ENCODE data around the gene ASIC3.
"Not testable (repeated sequence)": the region's sequence is repeated elsewhere in the genome, so short reads cannot be mapped to it uniquely, and the experiment has no call there.

ASIC3 gene

DNA sequence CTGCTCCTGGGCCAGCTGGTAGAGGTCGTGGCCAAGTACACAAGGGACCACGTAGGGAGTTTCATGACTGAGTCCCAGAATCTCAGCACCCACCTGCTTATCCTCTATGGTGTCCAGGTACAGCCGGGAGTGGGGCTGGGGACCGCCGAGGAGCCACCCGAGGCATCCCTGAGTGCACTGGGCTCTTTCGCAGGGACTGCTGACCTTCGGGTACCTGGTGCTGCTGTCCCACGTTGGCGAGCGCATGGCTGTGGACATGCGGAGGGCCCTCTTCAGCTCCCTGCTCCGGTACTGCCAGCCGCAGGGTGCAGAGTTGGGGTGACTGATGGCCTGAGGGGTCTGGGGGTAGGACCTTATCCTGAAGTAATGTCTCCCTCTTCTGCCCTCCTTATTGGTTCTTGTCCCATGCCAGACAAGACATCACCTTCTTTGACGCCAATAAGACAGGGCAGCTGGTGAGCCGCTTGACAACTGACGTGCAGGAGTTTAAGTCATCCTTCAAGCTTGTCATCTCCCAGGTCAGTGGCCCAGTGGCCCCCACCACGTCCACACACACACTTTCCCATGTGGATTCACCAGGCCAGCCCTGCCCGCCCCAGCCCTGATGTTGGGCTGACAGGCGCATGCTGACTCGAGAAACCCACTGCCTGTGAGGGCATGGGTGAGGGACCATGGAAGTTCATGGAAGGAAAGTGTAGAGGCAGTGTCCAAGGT lies 13.9 kb upstream of the ASIC3 start:
- no peak for DNase-seq

DNA sequence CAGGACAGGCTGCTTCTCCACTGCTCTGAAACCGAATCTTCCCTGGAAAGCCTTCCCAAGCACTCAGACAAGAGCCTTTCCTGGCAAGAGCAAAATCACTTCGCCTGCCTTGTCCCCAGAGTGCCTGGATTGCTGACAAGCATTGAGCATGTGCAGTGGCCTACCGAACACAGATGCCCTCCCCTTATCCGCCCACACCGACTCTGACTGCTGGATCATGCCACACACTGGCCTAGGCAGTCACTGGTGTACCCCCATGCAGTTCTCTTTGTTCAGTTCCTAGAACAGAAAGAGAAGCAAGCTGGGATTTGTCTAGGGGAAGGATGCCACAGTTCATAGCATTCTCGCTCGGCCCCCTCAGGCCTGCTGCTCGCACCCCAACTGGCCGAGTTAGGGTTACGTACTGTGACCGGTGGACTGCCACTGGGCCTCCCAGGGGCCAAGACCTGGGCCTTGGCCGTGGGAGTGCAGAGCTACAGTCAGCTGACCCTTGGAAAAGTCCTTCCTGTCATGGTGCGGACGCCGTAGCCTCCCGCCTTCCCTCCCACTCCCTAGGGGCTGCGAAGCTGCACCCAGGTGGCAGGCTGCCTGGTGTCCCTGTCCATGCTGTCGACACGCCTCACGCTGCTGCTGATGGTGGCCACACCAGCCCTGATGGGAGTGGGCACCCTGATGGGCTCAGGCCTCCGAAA lies 13.2 kb upstream of the ASIC3 start:
- DNase-seq = no peak

DNA sequence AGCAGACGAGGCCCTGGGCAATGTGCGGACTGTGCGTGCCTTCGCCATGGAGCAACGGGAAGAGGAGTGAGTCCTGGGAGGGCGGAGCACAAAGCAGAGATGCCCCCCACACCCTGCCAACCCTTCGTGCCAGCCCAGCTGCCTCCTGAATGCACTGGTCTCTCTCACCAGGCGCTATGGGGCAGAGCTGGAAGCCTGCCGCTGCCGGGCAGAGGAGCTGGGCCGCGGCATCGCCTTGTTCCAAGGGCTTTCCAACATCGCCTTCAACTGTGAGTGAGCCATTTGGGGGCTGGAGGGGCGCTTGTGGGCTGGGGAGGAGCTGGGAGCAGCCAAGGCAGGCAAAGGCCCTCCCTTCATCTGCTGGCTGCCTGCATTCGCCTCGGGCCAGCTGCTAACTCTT lies 12.4 kb upstream of the ASIC3 start:
- no peak for DNase-seq

DNA sequence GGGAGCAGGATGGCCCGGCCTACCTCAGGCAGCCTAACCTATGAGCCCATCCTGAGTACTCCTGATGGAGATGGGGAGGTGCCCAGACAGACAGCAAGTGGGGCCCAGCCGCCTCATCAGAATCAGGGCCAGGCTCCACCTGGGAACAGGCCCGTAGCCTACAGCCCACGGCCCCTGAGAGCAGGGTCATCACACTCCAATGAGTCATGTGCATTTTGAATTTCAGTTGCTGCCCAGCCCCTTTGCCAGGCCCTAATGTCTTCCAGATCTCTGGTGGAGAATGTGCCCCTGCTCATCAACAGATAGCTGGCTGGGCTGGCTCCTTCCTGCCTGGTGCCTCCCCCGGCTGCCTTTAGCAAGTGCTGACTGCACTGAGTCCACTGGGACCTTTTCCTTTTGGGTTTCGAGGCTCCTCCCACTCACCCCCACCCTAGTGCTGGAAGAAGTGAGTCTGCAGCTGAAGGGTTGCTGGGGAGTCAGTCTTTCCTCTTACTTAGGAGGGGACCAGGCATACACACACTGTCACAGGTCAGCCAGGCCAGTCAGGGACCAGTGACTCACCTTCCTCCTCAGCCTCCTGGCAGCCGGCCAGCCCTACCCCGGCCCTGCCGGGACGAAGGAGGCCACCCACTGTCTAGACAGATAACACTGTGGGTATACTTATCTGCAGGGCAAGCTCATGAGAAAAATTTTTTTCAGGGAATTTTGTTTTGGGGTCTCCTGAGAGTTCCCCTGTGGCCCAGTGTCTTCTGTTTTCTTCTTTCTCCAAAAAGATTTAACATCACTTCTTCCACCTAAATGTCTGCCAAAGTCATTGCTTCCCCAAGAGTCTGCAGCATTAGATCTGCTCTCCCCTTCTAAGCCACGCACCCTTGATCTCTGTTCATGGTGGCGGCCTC lies 9.1 kb upstream of the ASIC3 start:
- DNase-seq = peak; percentile 90

DNA sequence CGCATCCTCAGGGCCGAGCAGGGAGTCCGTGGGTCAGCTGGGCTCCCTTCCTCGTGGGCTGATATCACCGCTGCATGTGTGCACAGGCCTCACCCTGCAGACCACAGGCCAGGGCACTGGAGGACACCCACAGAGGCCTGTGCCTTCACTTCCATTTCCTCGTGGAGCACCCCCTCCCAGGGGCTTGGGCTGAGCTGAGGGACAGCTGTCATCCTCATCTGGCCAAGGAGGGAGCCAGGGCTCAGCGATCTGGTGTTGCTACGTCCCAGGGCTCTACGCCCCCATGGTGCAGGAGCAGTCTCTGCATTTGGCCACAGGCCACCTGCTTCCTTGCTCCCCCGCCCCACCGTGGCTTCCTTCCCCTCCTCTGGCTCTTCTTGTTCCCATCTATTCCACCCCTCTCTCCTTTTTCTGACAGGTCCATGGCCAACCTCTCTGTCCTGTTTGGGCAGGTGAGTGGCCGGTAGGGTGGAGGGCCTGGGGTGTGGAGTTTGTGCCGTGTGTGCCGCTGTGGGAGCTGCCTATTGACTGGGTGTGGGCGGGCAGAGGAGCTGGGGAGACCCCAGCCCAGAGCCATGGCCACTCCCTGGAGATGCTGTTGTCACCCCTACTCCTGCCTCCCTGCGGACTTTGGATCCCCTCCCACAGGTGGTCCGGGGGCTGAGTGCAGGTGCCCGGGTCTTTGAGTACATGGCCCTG lies 8.3 kb upstream of the ASIC3 start:
- DNase-seq = no peak

DNA sequence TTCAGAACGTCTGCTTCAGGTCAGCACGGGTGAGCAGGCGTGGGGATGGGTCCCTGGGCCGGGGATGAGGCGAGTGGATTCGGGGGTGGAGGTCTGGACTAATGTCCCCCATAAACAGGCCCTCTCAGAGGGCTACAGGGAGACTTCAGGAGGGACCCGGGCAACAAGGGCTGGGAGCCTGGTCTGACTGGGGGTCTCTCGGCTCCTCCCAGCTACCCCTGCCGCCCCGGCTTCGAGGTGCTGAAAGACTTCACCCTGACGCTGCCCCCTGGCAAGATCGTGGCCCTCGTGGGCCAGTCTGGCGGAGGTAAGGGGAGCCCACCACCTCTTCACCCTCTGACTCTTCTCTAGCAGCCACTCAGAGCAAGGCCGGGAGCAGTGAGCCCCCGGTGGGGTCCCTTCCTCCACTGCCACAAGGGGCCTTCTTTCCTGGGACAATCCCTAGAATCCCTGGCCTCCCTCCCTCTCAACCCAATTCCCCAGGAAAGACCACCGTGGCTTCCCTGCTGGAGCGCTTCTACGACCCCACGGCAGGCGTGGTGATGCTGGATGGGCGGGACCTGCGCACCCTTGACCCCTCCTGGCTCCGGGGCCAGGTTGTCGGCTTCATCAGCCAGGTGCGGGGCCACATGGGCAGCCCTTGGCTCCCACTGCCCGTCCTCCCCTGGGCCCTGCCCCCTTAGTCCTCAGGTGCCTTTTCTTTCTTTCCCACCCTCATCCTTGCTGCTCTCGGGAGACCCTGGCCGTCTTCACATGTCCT lies 7.5 kb upstream of the ASIC3 start:
- DNase-seq = no peak

DNA sequence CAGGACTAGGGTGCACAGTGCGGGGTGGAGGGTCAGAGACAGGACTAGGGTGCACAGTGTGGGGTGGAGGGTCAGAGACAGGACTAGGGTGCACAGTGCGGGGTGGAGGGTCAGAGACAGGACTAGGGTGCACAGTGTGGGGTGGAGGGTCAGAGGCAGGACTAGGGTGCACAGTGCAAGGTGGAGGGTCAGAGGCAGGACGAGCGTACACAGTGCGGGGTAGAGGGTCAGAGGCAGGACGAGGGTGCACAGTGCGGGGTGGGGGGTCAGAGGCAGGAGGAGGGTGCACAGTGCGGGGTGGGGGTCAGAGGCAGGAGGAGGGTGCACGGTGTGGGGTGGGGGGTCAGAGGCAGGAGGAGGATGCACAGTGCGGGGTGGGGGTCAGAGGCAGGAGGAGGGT lies 4.9 kb upstream of the ASIC3 start:
- not testable (repeated sequence) for DNase-seq

DNA sequence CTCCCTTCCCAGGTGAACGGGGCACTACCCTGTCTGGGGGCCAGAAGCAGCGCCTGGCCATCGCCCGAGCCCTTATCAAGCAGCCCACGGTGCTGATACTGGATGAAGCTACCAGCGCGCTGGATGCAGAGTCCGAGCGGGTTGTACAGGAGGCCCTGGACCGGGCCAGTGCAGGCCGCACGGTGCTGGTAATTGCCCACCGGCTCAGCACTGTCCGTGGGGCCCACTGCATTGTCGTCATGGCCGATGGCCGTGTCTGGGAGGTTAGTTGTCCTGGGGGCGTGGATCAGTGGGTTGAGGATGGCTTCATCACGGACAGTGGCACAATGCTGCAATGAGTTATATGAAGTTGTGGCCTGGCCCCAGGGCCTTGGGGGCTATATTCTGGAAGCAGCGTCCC lies 4.4 kb upstream of the ASIC3 start:
- no peak for DNase-seq

DNA sequence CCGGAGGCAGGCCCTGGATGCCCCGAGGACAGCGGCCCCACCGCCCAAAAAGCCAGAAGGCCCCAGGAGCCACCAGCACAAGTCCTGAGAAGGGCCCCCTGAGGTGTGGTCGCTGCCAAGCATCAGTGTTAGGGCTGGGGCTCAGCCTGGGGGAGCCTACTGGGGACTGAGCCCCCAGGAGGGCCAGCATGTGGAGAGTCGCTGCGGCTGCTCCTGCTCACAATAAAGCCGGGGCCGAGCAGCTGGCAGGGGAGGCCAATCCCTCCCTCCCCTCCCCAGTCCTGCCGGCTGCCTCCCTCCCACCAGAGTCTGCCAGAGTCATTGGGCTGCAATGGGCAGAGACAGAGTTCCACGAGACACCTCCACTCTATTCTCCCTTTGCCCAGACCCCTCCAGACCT lies 3.1 kb upstream of the ASIC3 start:
- no peak for DNase-seq

DNA sequence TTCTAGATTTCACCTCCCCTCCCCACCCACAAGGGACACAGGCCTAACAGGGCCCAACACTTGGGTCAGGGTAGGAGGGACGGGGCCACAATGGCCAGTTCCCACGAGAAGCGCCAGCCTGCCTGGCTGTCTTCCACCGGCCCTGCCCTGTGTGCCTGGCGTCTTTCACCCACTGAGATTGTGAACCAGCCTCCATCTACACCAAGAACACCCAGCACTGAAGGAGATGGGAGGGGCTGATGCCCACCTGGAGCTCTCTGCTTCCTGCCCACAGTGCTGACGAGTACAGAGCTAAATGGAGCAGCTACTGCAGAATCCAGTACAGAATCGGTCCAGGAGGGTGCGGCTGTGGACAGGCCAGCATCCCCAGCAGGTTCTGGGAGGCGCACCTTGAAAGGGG lies 2.4 kb upstream of the ASIC3 start:
- no peak for DNase-seq

DNA sequence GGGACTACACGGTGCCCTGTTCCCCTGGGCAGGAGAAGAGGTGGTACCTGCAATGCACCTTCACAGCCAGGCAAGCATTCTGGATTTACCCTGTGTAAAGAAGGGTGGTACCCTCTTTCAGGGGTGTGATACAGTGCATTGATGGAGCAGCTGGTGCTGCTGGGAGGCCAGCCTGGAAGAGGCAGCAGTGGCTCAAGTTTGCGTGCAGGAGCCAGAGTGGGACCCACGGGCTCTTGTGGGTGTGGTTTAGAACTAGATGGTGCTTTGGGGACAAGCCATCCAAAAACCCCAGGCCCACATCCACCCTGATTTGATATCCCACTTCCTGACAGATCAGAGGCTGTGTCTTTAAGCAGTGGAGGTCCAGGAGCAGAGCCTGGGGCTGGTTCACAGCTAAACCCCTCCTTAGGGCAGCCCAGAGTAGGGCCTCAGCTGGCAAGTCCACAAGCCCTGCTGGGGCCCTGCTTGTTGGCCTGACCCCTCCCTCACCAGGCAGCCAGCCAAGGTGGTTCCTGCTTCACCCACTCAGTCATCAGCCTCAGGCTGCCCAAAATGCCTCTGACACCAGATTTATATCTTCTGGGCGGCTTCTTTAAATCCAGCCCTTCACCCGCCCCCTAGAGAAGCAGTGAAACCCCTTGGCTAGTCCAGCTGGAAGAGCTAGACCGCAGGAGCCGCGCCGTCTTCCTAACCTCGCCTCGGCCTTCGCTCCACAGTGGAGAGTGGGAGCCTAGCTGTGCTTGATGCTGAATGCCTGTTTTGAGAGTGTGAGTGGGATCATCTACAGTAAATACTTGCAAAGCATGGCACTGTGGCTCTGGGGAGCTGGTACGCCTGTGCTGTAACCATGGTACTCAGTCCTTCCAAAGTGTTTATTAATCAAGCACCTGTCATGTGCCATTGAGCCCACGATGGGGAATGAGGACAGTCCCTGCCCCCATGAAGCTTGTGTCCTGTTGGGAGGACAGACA lies 1.4 kb upstream of the ASIC3 start:
- DNase-seq = no peak

DNA sequence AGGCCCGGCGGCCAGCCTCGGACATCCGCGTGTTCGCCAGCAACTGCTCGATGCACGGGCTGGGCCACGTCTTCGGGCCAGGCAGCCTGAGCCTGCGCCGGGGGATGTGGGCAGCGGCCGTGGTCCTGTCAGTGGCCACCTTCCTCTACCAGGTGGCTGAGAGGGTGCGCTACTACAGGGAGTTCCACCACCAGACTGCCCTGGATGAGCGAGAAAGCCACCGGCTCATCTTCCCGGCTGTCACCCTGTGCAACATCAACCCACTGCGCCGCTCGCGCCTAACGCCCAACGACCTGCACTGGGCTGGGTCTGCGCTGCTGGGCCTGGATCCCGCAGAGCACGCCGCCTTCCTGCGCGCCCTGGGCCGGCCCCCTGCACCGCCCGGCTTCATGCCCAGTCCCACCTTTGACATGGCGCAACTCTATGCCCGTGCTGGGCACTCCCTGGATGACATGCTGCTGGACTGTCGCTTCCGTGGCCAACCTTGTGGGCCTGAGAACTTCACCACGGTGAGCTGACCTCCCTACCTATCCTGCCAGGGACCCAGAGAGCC lies 656 bp downstream of the ASIC3 start:
- DNase-seq = no peak

DNA sequence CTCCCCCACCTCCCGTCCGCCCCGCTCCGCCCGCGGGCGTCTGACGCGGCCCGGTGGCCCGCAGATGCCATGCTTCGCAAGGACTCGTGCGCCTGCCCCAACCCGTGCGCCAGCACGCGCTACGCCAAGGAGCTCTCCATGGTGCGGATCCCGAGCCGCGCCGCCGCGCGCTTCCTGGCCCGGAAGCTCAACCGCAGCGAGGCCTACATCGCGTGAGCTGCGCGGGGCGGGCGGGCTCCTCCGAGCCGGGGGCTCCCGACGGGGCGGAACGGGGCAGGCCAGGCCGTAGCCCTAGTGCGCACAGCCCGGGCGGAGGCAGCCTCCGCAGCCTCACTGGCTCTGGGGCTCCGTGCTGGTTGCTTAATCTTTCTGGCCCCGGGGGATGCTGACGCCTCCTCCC lies 2.8 kb downstream of the ASIC3 start:
- DNase-seq = peak; percentile 22

DNA sequence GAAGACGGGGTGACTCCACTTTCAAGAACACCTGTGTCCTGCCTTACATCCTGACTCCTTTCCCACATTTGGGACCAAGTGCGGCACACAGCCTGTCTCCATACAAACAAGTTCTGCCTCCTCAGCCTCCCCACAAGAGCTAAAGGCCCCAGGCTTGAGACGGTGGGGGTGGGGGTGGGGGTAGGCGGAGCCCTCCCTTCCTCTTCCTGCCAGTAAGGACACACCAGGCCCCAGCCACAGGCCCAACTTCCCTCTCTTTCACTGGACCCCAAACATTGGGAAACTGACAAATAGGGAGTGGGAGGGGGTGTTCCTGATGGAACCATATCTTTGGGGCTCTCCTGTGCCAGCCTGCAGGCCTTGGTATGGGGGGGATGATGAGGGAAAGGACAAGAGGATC lies 4.8 kb downstream of the ASIC3 start:
- DNase-seq = no peak

DNA sequence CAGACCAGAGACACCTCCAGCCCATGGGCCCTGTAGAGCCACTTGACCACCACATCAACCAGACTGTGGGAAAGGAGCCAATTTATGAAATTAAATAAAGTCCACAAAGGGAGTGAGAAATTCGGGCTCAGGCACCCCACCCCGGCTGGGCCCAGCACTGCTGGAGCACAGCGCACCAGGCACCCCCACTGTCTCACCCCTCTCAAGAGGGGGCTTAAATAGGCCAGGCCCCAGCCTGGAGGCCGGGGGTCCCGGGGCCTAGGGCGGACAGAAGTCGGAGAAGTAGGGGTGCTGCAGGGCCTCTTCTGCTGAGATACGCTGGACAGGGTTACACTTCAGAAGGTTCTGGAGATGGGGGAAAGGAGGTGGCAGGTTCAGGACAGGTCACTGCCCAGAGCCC lies 5.4 kb downstream of the ASIC3 start:
- no peak for DNase-seq

DNA sequence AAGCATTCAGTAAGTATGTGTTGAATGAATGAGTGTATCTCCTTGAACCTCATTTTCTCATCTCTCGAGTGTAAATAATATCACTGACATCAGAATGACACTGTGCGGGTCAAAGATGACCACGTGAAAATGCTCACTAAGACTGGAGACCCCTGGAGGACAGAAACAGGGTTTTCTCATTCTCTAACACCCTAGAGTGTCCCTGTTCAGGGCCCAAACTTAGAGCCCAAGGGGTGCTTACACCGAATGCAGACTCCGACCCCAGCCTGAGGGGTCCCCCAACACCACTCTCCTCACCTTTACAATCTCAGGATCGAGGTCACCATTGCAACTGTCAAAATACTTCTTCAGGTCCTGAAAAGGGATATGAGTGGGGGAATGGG lies 7.9 kb downstream of the ASIC3 start:
- no peak for DNase-seq

DNA sequence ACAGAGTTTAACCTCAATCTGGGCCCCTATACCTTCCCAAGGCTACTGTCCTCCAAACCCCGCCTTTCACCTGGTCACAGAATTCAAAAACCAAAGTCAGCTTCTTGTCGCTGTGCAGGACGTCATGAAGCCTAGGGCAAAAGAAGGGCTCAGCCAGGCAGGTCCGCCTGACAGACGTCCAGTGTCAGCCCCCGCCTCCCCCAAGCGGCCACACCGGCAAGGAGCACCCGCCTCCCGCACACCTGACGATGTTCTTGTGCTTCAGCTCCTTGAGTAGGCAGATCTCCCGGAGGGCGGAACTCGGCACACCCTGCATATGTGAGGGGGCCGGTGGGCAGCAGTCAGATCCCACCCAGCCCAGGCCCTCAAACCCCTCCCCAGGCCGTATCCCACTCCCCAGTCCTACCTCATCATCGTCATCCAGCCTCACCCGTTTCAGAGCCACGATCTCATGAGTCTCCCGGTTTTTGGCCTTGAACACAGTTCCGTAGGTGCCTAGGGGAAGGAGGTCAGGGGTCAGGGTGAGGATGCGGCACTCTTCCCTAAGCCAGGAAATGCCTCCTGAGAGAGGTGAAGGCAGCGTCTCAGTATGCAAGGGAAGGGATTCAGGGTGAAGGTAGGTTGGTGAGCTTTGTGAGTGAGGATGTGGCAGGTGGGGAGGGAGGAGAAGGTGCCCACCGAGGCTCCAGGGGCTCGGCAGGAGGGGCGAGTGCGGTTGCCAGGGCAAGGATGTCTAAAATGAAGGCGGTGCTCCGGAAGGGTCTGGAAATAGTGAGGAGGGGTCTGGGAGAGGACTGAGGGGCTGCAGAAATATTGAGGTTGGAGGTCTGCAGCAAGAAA lies 8.6 kb downstream of the ASIC3 start:
- DNase-seq = no peak

DNA sequence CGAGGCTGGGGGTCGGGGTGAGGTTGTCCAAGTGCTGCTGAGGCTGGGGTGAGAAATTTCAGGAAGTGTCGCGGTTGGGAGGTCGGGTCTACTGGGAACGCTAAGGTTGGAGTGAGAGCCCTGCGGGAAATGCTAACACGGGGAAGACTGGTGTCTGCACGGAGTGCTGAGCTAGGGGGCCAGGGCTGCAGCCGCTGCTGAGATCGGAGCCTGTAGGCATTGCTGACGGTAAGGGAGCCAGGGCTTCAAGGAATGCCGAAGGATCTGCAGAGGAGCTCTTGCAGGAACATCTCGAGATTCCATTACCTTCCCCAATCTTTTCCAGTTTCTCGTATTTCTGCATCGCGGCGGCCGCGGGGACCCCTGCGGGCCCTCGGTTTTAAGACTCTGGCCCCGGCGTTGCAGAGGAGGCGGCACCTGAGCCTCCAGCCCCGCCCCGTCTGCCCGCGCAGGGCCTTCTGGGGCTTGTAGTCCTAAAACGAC lies 9.2 kb downstream of the ASIC3 start, which contains the start of gene CDK5:
TSS of gene CDK5 (minus strand) at position 392 of the 483 bp plus-strand sequence. CDS start at position 343, 49 bp downstream.
- DNase-seq = no peak

DNA sequence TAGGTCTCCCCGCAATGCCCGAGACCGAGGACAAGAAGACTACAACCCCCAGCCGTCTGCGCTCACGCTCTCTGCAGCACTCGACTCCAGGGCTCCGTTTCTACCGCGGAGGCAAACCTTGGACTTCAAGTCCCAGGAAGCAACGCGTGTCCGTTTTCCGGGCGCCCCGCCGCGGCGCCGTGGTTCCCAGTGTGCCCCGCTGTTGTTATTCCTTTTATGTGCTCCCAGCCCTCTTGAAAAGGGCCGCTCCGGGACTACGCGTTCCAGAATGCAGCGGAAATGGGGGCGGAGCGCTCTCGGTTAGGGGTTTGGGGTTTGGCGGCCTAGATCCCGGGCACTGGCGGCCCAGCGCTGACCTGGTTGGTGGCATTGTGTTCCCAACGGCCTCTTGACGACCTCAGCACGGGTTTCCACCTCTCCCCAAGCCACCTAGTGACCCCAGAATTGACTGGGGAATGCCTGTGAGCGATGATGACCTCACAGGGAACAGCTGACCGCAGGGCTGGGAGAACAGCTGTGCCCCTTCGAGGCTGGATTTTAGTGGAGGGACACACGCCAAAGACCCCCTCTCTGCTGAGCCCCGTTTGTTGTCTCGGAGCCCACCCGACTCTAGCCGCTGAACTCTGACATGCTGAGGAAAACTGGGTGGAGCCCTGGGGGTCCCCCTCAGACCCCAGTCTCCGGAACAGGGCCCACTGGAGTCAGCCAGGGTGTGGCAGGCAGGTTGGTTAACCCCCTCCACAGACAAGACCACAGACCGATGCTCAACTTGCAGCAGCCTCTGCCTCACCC lies 9.9 kb downstream of the ASIC3 start:
- peak; percentile 99 for DNase-seq

Data from kidney glomerular epithelial cell (primary cell).